ENCODE data around the gene METAP1D.

DNA sequence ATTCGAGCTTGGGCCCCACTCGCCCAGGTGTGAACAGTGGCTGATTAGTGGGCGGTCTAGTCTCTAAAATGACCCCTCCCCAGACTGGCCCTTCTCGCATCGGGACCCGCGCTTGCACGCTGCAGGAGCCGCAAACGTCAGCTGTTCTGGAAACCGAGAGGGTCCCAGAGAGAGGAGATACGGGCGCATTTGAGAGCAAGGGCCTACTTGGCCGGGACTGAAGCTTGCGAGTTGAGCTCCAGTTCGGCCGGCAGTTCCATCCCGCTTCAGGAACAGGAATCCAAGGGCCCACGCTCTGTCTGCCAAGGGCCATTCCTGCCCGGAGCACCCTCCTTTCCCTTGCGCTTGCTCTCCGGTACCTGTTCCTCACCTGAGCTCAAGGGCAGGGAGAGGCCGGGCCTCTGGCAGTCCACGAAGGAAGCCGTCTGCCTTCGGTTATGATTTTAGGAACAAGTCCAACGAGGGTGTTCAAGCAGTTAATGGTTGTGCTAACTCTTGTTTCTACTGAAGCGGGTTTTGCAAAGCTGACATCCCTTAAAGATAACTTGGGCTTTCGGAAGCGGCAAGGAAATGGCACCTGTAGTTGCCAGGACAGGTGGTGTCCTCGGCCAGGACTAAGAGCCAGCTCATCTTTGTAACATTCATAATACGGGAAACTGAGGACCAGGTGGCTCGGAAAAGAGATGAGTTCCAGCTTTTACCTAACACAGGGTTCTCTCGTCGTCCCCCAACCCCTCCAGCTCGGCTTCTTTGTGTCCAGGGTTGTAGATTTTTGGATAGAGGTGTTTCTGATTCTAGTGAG is 81.7 kb downstream of the METAP1D start:
- TF ChIP-seq CTCF (IDR thresholded peaks at IDR 0.05) (no peak), POLR2A (IDR thresholded peaks at IDR 0.05) (no peak), EP300 (IDR thresholded peaks at IDR 0.05) (no peak)
